Measurements from ENCODE around the gene SRP9. TPM values are rescaled to one million over a fixed set of nuclear protein-coding genes. Genes with fewer than 3 reads are reported as not detected.

SRP9 gene
- total RNA-seq (414 and 445 TPM in 2 replicates), polyA plus RNA-seq (309 and 360 TPM in 2 replicates)

- peak; percentile 100 for DNase-seq (ENCODE audit: low spot score)
- H3K4me2 ChIP-seq, result peak within 1 kb of the TSS; percentile 81
- H3K4me1 ChIP-seq (ENCODE audit: insufficient read depth), result peaks cover 28% of the 10 kb centered on the region
- H3K9me3 ChIP-seq (ENCODE audit: low read depth), result no peaks in the 10 kb centered on the region
- peak within 1 kb of the TSS; percentile 96 for H3K27ac ChIP-seq
- H3K36me3 ChIP-seq (replicated peaks; ENCODE audit: insufficient read depth, low read depth), result no peaks in the 10 kb centered on the region
- 1% methylated on average over 40 of the region's 46 CpGs for WGBS (ENCODE audit: low lambda C conversion rate, missing lambda C conversion rate)
- H2AFZ ChIP-seq, result peak within 1 kb of the TSS; percentile 70
- peak within 1 kb of the TSS; percentile 85 for H3K4me3 ChIP-seq
- no peaks in the 10 kb centered on the region for H3K27me3 ChIP-seq
- peaks cover 39% of the 10 kb centered on the region for H4K20me1 ChIP-seq (ENCODE audit: insufficient read depth, poor library complexity, severe bottlenecking)
- H3K9me2 ChIP-seq (replicated peaks; ENCODE audit: insufficient read depth), result no peaks in the 10 kb centered on the region
- H3K79me2 ChIP-seq, result peaks cover 51% of the 10 kb centered on the region
- TF ChIP-seq EZH2 (IDR thresholded peaks at IDR 0.05; ENCODE audit: borderline replicate concordance) (no peak), EZH2phosphoT487 (IDR thresholded peaks at IDR 0.05; ENCODE audit: low read depth, severe bottlenecking, unreplicated experiment) (no peak), CTCF (IDR thresholded peaks at IDR 0.05; ENCODE audit: poor library complexity) (peak; percentile 90)
These were observed at the start of gene SRP9 for GRCh38 chr1:225777583-225778336. TSS of gene SRP9 (plus strand) at chr1:225777826. CDS start at chr1:225777941, 115 bp downstream.

GRCh38 chr1:225731491-225731890, 46.1 kb upstream of the SRP9 start:
- no peaks in the 10 kb centered on the region for H3K36me3 ChIP-seq (replicated peaks; ENCODE audit: insufficient read depth, low read depth)
- H3K27ac ChIP-seq, result no peak overlapping the region
- no peak overlapping the region for H2AFZ ChIP-seq
- DNase-seq (ENCODE audit: low spot score), result no peak
- H3K4me3 ChIP-seq, result no peak overlapping the region
- no peaks in the 10 kb centered on the region for H4K20me1 ChIP-seq (ENCODE audit: insufficient read depth, poor library complexity, severe bottlenecking)
- no peaks in the 10 kb centered on the region for H3K27me3 ChIP-seq
- no peaks in the 10 kb centered on the region for H3K9me3 ChIP-seq (ENCODE audit: low read depth)
- peaks cover 15% of the 10 kb centered on the region for H3K4me1 ChIP-seq (ENCODE audit: insufficient read depth)
- TF ChIP-seq CTCF (IDR thresholded peaks at IDR 0.05; ENCODE audit: poor library complexity) (no peak), EZH2 (IDR thresholded peaks at IDR 0.05; ENCODE audit: borderline replicate concordance) (no peak), EZH2phosphoT487 (IDR thresholded peaks at IDR 0.05; ENCODE audit: low read depth, severe bottlenecking, unreplicated experiment) (no peak)
- H3K4me2 ChIP-seq, result no peak overlapping the region
- H3K79me2 ChIP-seq, result no peaks in the 10 kb centered on the region
- H3K9me2 ChIP-seq (replicated peaks; ENCODE audit: insufficient read depth), result no peaks in the 10 kb centered on the region

- H3K27me3 ChIP-seq, result no peaks in the 10 kb centered on the region
- WGBS (ENCODE audit: low lambda C conversion rate, missing lambda C conversion rate), result 83% methylated on average over 4 of the region's 4 CpGs
- no peaks in the 10 kb centered on the region for H3K36me3 ChIP-seq (replicated peaks; ENCODE audit: insufficient read depth, low read depth)
- no peak overlapping the region for H3K4me3 ChIP-seq
- H3K9me2 ChIP-seq (replicated peaks; ENCODE audit: insufficient read depth), result no peaks in the 10 kb centered on the region
- H4K20me1 ChIP-seq (ENCODE audit: insufficient read depth, poor library complexity, severe bottlenecking), result no peaks in the 10 kb centered on the region
- TF ChIP-seq EZH2 (IDR thresholded peaks at IDR 0.05; ENCODE audit: borderline replicate concordance), result no peak
- no peak for TF ChIP-seq CTCF (IDR thresholded peaks at IDR 0.05; ENCODE audit: poor library complexity)
- TF ChIP-seq EZH2phosphoT487 (IDR thresholded peaks at IDR 0.05; ENCODE audit: low read depth, severe bottlenecking, unreplicated experiment), result no peak
- no peak overlapping the region for H3K27ac ChIP-seq
- DNase-seq (ENCODE audit: low spot score), result no peak
- no peaks in the 10 kb centered on the region for H3K79me2 ChIP-seq
- no peak overlapping the region for H2AFZ ChIP-seq
- H3K4me2 ChIP-seq, result no peak overlapping the region
- H3K4me1 ChIP-seq (ENCODE audit: insufficient read depth), result peaks cover 22% of the 10 kb centered on the region
- H3K9me3 ChIP-seq (ENCODE audit: low read depth), result no peaks in the 10 kb centered on the region
These were observed 44.4 kb upstream of the SRP9 start for GRCh38 chr1:225733254-225733653.
